AG08395 (cell line): ENCODE results near the gene AP2B1.
"Not testable (repeated sequence)": the region's sequence is repeated elsewhere in the genome, so short reads cannot be mapped to it uniquely, and the experiment has no call there.

Experiments used
- DNase-seq: peaks from one replicate; pipeline ENCODE4 v3.0.0; 2012; ENCODE audit warnings: mixed read lengths, low spot score

The AP2B1 gene

GRCh38 chr17:35587074-35587961 lies at the start of gene AP2B1:
Gene AP2B1, plus strand, starts transcription at chr17:35587322. Its CDS starts 6,709 bp downstream, at chr17:35594031.
- peak; percentile 94 for DNase-seq

DNA sequence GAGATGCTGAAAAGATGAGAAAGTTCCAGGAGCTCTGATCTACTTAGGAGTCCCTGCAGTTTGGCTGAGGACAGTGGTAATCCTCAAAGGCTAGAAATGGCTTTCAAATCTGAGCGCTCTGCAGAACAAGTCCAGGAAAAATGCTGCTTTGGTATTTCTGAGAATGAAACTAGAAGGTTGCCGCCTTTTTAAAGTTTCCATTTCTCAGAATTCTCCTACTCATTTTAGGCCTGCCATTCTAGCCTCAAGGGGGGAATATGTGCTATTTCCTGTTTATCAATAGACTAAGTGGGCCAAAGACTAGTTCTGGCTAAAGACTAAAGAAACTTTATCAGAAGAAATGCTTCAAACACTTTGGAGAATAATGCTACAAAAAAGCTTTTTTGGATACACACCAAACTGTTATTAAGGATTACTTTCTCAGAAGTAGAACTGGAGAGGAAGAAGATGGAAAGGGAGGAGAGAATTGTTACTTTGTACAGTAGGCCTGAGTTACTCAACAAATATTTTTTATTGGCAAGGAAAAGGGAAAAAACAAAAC lies 49.5 kb upstream of the AP2B1 start, which contains the start of gene SLFN12L:
SLFN12L (minus strand) TSS at position 78 of the 541 bp plus-strand sequence. CDS start 15,314 bp downstream, outside the sequence.
- DNase-seq: no peak

DNA sequence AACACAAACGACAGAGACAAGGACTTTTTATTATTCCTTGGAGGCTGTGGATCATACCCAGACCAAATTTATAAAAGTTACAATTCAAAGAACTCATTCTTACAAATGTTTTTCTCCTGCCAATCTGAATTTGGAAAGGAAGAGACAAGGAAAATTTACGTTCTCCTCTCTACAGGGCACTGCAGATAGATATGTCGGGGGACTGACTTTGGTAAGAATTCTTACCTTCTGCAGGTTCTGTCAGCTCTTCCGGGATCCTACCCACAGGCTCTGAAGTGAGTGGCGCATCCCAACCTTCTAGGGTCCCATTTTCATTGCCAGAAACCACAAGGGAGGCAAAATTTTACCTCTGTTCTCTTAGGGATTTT lies 47.5 kb upstream of the AP2B1 start:
- no peak for DNase-seq

DNA sequence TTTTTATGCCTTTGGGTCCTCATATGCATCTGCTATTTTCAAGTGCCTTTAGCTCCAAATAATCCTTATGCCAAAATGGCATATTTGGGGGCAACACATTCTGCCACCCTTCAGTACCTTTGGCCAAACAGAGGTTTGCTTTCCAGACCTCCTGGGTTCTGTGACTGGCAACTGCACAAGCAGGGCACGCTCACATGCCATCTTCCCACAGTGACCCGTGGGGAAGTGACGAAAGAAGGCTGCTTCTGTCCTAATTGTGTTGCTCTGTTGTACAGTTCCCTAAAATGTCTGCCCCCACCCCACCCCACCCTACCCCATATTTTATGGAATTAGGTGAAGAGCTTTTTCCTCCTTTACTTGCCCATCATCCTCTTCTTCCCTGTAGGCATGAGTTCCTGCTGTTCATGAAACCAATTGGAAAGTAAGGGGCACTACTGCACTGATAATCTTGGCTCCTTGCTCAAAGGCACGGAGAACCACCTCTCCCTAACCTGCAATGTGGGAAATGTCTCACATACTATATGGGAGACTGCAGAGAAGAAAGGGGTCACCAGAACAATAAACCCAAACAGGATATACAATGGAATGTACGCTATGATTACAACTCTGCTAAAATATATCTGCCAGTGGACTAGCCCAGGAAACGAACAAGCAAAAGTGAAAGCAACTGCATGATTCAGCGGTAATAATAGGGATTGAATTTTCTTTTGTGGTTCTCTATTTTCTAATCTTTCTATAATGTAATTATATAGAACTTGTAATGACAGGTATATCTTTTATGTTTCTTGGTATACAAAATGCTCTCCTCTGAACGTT lies 46.3 kb upstream of the AP2B1 start:
- peak; percentile 26 for DNase-seq

GRCh38 chr17:35541434-35541833 lies 45.7 kb upstream of the AP2B1 start:
- no peak for DNase-seq

DNA sequence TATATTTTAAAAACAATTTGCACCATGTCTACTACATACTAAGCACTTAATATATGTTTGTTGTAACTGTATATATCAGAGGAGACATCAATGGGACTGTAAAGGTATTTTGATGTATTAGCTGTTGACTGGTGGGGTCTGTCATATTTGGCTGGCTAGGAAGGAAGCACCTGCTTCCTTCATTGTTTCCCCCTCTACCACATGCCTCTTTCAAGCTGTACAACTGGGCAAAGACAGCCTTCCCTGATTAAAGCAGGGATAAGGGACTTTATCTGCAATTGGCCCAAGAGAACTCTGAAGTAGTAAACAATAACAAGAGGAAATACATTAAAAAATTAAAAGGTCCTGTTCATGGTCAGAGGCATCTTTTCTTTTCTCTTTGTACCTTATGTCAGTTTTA lies 44.1 kb upstream of the AP2B1 start:
- DNase-seq: no peak

DNA sequence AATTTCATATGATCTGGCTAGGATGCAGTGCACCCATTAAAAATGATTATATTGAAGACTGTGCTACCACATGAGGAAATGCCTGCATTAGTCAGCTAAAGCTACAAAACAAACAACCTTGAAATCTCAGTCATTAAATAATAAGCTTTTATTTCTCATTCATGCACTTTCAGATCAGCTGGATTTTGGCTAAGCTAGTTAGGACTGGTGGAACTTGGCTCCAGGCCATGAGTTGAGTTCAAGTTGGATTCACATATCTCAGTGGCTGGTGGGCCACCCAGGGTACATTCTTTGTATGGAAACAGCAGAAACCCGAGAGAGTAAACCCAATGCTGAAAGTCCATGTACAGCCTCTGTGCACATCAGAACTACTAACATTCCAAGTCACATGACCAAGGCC lies 43.3 kb upstream of the AP2B1 start:
- no peak for DNase-seq

DNA sequence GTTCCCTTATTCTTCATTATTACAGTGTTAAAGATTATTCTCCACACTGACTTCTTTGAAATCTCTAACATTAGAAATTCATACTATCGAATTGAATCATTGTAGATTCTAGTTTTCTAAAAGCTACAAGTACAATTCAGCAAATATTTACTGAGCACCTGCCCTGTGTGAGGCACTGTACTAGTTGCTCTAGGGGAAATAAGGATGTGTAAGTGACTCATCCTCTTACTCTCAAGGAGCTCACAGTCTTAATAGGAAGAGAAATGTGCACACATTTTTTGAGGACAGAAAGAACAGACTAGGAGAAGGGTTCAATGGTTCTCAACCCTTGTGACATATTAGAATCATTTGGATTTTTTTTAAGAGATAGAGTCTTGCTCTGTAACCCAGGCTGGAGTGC lies 42.0 kb upstream of the AP2B1 start:
- DNase-seq: no peak

- no peak for DNase-seq
These were observed 40.6 kb upstream of the AP2B1 start for GRCh38 chr17:35546487-35546886.

DNA sequence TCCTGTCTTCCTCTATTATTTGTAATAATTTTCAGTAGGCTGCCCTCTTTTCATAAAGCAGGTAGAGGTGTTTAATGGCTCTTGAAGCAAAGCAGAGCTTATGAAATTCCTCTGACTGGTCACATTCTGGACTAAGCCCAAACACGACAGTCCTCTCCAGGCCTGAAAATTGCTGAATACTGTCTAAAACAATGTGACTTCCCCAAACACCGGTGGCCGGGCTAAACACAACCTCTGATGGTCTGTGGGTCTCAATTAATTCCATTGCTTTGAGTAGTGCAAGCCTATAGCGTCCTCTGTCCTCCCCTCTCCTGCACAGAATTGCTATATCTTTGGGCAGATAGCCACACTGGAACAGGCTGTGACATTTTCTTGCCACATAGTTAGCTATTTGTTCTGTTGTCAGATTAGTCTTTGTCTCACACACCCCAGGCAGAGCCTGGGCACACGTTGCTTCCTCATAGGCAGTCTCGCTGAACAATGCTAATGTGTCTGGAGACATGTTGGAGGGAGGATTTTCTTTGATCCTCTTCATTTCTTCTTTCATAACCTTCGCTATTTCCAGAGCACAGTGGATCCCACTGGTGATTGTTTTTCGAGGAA lies 38.8 kb upstream of the AP2B1 start:
- no peak for DNase-seq

DNA sequence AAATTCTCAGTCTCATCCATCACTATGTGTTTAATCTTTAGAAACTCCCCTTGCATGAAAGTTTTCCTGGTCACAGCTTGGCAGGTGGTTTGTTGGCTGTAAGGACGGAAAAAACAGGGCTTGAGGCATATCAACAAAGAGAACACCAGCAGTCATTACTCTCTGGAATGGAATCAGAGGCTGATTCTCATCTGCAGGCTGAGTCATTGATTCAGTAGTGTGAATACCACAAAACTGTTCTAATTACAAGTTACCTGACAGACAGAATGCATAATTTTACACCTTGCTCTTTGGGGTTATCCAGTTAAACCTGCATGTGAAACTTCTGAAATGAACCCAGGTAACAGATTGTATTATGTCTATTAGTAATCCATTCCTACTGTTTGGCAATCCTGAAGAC lies 38.1 kb upstream of the AP2B1 start:
- no peak for DNase-seq

DNA sequence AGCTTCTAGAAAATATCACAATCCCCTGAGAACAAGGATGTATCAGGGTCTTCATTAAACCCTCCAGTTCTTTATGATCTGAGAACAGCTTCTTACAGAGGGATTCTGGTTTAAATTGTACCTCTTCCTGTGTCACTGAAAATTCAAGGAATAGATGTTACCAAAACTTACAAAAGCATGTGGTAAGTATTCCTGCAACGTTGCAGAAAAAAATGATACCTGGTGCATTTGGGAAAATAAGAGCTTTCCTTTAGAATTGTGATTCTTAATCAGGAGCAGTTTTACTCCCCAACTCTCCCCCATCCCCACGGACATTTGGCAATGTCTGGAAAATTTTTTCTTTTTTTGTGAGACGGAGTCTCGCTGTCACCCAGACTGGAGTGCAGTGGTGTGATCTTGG lies 33.8 kb upstream of the AP2B1 start:
- DNase-seq: no peak

GRCh38 chr17:35554668-35555067 lies 32.5 kb upstream of the AP2B1 start:
- no peak for DNase-seq

- no peak for DNase-seq
These were observed 31.4 kb upstream of the AP2B1 start for GRCh38 chr17:35555691-35556090.

GRCh38 chr17:35557353-35557752 lies 29.8 kb upstream of the AP2B1 start:
- DNase-seq: no peak

DNA sequence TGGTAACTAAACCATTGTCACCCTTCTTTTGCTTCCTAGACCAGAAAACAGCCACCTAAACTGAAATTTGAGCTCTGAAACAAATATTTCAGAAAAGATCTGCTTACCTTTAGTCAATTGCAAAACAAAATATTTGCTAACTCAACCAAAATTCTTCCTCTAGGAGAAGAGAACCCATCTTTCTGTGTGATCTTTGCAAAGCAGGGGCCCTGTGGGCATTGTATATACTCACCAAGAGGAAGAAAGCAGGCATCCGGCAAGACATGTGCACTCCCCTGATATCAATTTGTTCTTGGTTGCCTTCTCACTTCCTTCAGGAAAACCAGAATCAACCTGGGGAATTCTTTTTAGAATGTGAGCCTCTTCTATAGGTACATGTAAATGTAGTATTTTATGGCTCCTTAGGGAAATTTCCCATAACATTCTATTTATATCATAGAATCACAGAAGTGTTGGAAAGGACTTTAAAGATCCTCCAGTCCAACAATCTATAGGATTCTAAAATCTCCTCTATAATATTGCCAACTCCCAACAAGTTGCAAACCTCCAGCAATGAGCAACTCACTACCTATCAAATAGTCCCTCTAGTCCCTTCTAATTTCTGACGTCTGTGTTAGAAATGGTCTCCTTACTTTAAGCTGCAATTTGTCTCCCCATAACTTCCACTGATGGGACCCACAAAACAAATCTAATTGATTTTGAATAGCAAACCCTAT lies 27.5 kb upstream of the AP2B1 start:
- DNase-seq: no peak

DNA sequence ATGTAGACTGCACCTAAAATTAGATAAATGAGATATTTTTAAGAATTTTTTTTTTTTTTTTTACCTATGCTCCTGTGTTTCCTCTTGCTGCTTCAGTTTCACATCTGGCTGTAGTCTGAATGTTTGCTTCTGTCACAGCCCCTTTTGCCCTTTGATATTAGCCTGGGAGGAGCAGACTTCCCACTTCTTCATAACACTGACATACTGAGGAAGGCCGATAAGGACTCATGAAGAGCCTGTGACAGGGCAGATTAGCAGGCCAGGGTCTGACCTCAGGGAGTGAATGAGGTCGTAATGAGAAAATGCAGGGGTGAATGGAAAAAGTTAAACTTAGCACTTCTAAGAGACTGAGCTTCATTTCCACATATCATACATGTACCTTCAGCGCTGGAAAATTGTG lies 26.4 kb upstream of the AP2B1 start, which contains the start of gene SLFN14:
SLFN14 (minus strand) TSS at position 117 of the 400 bp plus-strand sequence. CDS start 2,757 bp downstream, outside the sequence.
- no peak for DNase-seq

- DNase-seq: not testable (repeated sequence)
These were observed 23.9 kb upstream of the AP2B1 start for GRCh38 chr17:35563181-35563580.

DNA sequence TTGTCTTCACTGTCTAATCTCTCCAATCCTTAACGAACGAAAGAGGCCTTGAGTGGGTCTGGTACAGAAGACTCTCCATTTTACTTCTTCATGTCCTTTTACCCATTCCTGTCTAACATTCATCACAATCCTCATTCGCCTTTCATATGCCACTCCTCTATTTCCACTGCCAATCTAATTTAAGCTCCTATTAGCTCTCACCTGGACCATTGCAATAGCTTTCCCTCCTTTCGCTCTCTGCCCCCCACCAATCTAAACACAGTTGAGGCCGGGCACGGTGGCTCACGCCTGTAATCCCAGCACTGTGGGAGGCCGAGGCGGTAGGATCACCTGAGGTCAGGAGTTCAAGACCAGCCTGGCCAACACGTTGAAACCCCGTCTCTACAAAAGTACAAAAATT lies 20.2 kb upstream of the AP2B1 start:
- DNase-seq: no peak

GRCh38 chr17:35568561-35568960 lies 18.6 kb upstream of the AP2B1 start:
- DNase-seq: peak; percentile 55

- DNase-seq: no peak
These were observed 17.7 kb upstream of the AP2B1 start for GRCh38 chr17:35569405-35569804.

DNA sequence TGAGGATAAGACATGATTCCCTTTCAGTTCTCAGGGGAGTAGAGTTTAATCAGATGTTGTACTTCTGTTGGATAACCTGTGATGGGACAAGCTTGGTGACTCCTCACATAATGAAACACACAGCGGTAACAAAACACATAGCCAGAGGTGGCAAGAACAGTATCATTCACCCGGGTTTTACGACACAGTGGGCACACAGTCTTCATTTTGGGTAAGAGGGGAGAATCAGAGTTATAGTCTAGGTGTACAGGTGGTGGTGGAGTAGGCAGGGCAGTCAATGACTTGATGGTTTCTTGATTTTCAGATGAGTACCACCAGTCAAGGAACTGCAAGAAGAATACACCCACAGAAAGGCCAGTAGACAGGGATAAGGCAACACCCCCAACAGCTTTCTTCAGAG lies 11.4 kb upstream of the AP2B1 start:
- DNase-seq: no peak
